GM19240 (cell line): ENCODE results near the gene ANKRD13B.
A peak's percentile ranks its signal among the peaks of the same experiment; 100 is the strongest.

ENCODE experiments used
- DNase-seq: peaks from one replicate; pipeline ENCODE4 v3.0.0; 2011; ENCODE audit warnings: low spot score; ENCODE audit not compliant: insufficient read length

The ANKRD13B gene

DNA sequence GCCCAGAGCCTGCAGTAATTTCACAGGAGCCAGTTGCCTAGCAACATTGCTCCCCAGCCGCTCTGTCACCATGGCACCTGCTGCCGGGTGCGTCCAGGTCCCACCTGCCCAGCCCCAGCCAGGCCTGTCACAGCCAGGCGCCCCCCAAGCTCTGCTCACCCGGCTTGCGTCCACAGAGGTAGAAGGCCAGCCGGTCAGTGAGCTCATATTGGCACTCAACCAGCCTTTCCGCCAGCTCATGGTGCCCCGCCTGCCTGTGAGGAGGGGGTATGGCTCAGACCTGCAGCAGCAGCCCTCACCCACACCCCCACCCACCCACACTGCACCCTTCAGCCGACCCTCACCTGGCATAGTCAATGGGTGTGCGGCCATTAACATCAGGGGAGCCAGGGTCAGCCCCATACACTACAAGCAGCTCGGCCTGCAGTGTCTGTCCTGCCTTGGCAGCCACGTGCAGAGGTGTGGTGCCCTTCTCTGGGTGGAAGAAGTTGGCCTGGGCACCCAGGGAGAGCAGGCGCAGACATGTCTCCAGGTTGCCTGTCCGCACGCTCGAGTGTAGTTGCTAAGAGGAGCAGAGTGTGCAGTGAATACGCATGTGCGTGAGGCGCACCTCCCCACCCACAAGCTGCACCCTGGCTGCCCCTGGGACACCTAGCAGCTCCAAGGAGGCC is 11.2 kb upstream of the ANKRD13B start:
- no peak for DNase-seq

DNA sequence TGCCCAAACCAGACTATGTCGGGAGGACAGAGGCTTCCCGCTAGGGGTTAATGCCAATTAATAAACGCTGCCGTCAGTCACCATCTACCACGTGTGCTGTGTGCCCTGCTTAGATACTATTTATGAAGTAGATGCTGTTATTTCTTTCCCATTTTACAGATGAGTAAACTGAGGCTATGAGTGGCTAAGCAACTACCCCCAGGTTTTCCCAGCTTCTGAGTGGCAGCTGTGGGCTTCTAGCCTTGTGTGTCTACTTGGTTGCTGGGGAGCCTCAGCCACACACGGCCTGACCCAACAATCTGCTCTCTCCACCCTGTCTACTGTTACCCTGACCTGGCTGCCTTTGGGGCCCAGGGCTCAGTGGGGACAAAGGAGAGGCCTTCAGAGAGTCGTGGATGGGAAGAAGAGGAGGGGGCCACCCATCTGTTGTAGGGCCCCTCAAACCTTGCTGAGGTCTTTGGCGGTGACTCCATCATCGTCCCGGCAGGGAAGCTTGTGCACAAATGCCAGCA is 10.6 kb upstream of the ANKRD13B start:
- DNase-seq: no peak

DNA sequence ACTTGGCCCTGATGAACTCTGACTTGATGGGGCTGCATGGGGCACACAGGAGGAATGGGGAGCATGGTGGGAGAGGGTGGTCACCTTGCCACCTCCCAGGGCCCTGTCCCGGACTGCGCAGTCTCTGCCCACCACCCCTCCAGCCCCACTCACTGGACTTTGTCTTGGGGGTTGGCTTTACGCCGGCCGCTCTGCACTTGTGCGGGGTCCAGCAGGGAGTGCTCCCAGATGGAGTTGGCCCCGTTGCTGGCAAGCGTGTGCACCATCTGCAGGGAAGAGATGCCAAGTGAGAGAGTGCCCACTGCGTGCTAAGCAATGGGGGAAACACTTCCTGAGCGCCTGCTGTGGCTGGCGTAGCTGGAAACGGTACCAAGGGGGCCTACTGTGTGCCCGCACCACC is 10.2 kb upstream of the ANKRD13B start:
- no peak for DNase-seq

DNA sequence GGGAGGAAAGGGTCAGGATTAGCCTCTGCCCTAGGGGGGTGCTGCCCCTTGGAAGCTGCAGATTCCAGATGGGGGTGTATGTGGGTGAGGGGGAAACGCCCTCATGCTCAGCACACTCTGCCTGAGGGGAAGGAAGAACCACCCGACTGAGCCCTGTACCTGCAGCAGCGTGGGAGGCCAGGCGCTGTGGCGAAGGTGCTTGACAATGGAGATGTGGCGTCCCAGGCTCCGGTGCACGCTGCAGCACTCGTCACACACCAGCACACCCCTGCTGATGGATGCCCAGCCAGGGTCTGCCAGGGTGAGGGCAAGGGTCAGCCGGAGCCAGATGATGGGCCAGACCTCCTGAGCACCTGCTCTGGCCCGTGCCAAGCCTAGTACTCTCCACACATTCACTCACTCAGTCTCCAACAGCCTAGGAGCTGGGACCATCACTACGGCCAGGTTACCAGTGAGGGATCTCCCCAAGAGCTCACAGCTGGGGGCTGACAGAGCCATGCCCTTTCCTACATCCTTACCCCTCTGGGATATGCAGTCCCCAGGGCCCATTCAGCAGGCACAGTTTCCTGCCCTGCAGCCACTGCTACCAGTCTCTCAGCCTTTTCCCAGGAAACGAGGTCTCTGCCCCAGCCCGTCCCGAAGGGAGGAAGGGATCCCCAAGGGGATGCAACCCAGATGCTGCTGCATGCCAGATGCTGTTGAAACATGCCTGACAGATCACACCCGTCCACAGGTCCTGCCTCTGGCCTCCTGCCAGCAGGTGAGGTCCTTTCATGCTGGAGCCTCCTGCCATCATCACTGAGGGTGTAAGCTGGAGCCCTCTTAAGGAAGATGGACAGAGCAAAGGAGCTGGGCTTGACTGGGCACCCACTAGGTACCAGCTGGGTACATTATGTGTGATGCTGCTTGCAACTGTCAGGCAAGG is 9.3 kb upstream of the ANKRD13B start:
- no peak for DNase-seq

DNA sequence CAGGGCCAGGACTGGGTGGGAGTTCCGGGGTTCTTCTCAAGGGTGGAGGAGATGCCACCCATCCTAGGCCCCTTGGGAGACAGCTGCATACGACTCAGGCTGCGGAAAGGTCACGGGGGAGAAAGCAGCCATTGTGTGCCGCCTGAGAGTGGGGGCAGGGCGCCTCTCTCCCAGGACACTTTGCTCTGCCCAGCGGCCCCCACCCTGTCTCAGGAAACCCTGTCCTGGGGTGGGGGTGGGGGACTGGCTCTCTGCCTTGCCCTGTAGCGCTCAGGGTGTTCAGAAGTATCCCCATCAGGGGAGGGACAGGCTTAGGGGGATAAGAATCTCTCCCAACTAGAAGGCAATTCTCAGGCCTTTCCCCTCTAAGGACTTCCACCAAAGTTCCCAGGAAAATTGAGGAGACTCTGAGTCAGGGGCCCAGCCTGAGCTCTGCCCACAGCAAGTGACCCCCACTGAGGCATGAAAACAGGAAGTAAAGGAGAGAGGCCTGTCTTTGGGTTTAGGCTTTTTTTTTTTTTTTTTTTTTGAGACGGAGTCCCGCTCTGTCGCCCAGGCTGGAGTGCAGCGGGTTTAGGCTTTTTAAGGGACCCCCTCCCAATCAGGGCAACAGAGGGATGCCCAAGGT is 8.4 kb upstream of the ANKRD13B start:
- no peak for DNase-seq

DNA sequence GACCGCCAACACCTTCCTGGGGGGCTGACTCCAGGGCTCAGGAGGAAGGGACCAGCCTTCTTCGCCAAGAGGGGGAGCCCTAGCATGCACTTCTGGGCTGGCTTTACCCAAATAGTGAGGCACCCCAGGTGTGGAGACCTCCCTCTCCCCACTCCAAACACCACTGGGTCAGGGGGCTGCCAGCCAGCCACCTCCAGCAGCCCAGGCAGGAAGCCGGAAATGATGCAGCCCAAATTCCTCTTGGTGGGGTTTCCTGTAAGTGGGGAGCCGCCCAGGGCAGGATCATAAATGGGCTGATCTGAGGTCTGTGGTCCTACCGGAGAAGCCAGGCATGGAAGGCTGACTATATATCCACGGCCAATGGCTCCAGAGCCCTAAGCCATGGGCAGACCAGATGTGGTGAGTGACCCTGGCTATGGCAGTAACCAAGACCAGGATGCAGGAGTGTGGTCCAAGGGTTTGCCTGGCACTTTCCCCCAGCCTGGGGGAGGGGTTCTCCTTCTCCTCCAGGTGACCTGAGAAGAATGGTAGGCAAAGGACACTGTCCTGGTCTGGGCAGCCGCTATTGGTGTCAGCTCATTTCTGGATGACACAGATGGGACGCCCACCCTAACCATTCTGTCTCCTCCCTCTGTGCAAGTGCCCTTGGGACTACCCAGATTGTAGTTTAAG is 7.7 kb upstream of the ANKRD13B start:
- no peak for DNase-seq

DNA sequence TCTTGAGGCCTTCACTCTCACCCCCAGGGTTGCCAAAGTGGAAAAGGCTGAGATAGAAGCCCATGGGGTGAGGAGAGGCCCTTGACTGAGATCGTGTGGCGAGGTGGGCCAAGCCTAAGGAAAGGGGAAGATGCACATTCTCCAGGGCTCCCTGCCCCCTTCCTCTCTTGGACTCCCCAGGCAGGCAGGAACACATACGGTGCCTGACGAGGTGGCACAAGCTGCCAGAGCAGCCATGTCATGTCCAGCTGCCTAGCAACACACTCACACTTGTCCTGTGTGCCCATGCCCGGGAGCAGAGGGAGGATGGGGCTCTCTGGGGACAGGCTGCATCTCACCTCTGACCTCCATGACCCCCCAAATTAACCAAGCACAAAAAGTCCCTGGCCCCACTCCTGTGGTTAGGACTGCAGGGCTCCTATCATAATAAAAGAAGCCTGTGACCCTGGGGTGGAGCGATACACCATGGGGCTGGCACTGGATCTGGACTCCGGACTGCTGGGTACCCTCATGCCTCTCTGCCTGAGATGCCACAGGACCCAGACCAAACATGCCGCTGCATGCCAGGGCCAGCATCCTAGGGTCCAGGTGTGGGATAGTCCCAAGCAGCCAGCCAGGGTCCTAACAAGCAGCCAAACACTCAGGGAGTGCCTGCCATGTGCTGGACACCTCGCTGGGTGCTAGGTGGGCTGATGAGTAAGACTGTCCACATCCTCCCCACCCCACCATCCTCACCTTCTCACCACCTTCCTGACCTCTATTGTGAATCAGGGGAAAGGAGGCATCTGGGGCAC is 6.1 kb upstream of the ANKRD13B start:
- no peak for DNase-seq

DNA sequence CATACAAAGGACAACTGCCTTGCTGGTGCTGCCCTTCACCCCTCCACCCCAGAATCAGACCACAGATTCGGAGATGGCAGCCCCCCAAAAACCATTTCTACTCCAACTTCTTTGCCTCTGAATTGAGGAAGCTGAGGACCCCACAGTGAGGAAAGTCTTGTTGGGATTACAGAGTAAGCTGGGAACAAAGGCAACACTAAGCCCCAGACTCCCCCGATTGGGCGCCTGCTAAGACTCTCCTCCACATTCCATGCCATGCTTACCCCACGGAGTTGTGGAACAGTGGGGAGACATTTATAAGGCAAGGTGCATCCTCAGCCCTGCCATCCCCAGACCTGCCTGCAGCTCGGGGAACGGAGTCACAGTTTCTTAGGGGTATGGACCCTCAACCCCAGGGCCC is 5.3 kb upstream of the ANKRD13B start:
- DNase-seq: no peak

DNA sequence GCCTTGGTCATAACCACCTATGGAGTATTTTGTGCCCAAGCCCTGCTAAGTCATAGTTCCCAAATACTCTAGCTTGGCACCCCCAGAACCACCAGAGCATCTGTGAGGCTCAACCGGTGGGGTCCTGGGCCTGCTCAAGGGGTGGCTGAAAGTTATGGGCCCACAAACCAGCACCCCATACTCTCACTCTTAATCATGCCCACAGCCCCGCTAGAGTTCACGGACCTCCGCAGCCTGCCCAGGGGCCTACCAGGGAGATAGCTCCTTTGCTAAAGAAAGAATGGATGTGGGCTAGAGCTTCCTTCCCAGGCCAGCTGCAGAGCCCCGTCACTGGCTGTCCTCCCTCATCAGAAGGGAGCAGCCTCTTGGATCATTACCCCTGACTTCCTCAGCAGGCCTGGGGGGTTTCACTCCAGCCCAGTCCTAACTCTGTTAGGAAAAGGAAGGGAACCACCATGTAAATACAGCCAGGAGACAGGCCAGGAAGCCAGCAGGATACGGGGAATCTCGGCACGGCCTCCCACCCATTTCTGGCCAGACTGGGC is 4.8 kb upstream of the ANKRD13B start:
- DNase-seq: no peak

DNA sequence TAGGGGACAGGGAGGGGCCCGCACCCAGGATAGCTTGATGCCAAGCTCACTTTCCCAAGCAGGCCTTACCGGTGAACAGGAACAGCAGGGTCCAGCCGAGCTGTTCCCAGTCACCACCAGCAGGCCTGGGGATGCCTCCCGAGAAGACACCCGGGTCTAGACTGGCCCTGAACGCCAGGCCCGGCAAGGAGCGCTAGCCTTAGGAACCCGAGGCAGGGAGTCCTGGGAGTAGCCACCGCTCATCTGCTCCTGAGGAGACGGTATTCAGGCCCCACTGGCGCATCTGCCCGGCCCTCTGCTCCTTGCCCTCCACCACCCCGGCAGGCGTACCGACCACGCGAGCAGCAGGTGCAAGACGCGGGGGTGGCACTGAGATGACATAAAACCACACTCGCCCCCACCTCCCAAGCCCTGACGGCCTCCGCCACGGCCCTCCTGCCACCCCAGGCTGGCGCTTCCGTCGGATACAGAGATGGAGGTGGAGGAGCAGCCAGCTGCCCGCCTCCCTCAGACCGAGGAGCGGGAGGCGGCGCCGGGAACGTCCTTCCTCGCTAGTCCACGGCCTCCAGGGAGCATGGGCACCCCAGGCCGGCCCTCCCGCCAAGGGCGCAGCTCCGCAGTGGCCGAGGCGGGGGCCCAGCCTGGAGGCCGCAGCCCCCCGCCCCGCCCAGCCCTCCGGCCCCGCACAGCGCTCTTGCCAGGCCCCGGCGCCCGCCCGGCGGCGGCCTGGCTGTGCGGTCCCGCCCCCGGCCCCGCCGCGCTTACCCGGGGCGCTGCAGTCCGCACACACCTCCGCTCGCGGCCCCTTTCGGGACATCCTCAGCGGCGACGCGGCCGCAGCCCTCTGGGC is 4.1 kb upstream of the ANKRD13B start:
- DNase-seq: no peak

DNA sequence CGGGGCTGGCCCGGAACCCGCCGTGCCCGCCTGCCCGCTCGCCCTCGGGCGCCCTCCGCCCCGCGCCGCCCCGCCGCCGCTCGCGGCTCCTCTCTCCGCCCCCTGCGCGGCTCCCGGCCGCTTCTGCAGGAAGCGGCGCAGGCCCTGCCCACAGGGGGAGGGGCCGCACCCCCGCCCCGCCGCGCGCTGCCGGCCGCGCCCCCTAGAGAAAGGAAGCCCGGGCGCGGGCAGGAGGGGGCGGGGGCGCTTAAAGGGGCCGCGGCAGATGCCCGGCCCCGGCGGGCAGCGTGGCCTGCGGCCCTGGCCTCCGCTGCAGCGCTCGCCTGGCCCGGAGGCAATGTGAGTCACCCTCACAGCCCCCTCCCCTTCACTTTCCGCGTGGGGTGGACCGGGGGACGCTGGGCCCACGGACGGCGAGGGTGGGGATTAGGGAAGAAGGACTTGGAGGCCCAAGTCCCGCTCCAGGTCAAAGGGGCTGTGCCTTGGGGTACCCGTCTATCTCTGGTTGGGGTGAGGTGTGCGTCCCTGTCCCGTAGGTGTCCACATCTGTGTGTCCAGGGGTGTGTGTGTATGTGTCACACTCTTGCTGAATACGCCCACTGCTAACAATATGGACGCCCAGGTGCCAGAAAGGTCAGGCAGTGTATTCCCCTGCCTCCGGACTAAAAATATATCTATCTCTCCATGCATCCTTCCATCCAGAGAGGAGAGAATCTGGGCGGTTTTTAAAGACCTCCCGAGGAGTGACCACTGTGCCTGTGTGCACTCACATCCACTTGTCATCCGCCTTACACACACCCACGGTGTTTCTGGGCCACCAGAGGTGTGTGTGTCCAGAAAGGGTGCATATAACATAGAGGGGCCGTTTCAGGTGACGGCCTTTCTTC is 3.2 kb upstream of the ANKRD13B start, which contains the start of gene GIT1:
Gene GIT1, minus strand, starts transcription at position 125 of the 887 bp plus-strand sequence. CDS start 270 bp downstream, outside the sequence.
- peak; percentile 98 for DNase-seq

DNA sequence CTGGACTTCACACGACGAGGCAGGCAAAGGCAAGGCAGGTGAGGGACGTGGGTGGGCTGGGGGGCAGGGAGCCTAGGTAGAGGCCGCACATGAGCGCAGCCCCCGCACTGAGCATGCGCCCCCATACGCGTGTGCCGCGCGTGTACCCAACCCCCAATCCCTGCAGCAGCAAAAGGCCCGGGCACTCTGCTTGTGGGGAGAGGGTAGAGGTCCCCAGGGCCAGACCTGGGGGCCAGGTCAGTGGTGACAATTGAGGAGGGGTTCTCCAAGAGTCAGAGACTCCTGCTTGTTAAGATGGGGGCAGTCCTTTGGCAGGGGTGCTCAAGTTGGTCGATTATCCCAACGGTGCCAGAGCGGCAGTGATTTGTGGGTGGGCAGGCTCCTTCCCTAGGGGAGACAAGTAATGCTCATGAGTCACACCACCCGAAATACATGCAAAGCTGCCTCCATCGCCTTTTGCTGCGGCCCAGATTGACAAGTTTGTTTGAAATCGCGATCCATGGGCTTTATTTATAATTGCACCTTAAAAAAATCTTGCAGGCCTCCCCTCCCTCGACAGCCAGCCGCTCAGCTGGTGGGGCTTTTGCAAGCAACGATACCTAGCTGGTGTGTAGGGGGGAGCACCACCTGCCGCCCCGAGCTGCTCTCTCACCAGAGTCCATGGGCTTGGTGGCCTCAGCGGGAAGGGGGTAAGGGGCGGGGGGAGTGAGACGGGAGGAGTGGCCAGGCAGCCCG is 2.4 kb upstream of the ANKRD13B start:
- no peak for DNase-seq

DNA sequence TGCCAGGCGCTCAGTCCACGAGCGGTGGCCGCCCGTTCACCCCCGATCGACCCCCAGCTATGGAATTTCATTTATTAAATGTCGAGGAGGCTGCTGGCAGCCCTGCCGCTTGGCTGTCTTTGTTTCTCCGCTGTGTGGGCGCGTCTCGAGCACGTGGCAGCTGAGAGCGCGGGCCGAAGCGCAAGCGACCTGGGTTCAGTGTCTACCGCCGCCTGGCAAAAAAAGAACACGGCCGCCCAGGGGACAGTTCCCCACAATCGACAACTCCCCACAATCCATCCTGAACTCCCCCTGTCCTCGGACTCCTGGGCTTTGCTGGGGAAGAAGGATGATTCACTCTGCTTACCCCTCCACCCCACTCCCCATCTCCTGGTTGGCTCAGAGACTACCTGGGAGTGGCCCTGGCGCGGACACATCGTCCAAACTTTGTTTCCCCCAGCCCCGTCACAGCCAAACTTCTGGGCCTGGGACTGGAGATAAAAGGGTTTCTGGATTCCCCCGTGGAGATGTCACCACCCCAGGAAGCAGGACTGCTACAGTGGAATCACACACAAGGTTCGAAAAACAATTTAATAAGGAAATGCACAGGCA is 1.7 kb upstream of the ANKRD13B start:
- DNase-seq: no peak

DNA sequence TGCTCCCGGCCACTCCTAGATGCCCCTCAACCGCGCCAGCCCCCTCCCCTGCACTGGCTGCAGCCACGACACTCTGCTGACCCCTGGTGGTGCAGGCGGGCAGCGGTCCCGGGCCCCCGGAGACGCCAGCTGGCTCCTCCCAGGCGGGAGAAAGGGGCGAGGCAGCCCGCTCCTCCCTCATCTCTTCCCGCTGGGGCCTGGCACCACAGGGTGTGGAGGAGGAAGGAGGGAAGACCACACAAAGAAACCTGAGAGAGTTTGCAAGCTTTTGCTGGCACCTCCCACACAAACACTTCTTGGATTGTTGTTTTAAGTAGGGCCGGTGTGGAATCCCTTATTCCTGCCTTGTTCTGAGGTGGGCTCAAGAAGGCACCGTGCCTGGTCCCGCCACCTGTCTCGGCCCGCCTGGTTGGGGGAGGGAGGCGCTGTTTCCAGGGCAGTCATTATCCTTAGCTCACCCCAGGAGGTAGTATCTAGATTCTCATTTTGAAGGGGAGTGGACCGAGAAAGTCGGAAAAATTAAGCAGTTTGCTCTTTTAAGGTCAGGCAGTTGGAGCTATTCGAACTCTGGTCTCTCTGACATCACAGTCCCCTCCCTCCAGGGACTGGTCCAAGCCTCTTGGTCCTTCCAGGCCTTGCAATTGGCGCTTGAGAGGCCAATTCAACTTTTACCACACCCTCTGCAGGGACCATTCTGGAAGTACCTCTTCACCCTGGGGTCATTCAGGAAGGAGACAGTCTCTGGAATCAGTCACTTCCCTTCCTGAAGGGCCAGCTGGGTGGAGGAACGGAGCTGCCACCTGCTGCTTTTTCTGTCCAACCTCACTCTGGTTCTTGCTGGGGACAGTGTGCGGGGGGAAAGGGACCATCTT is 959 bp upstream of the ANKRD13B start:
- DNase-seq: peak; percentile 90

DNA sequence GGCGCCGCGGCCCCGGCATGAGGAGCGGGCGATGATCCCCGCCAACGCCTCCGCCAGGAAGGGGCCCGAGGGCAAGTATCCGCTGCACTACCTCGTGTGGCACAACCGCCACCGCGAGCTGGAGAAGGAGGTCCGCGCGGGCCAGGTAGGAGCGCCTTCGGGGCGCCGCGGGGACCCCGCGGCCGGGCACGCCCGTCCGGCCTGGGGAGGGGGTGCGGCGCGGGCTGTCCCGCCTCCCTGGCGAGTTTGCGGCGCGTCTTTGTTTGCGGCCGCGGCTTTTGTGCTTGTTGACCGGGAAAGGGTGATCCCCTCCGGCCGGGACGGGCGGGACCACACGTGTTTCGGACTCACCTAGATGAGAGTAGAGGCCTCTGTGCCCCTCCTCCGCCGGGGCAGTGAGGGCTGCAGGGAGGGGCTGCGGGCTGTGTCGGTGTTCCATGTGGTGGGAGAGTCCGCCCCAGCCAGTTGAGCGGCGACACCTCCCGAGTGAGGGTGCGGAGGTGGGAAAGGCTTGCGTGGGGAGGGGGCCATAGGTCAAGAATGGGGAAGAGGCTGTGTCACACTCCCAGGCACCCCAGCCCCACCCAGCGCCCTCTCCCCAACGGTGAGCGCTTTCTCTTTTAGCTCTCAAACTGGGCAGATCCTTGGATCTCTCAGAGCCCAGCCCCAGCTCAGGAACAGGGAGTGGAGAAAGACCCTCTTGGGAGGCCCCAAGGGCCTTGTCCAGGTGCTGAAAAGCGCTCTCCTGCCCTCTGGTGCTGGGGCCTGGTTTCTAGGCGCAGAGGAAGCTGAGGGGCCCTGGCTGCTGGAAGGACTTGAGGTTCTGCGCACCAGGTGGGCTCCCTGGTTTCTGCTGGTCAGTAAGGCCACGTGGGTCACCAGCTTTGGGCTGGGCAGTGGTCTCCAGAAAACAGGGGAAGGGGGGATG is 923 bp downstream of the ANKRD13B start:
- DNase-seq: no peak
